ENCODE data around the gene FNDC3B.

GRCh38 chr3:172156586-172156955, 117.2 kb downstream of the FNDC3B start:
- TF ChIP-seq ZNF830 (tag by site-specific recombination; IDR thresholded peaks at IDR 0.05; ENCODE audit: low read depth) (no peak), ZNF10 (tag by site-specific recombination; IDR thresholded peaks at IDR 0.05) (no peak), RBAK (tag by site-specific recombination; IDR thresholded peaks at IDR 0.05) (no peak), MYNN (tag by site-specific recombination; IDR thresholded peaks at IDR 0.05; ENCODE audit: borderline replicate concordance) (no peak), YY1 (tag by site-specific recombination; IDR thresholded peaks at IDR 0.05) (no peak)
- TF ChIP-seq, protein P1, sequence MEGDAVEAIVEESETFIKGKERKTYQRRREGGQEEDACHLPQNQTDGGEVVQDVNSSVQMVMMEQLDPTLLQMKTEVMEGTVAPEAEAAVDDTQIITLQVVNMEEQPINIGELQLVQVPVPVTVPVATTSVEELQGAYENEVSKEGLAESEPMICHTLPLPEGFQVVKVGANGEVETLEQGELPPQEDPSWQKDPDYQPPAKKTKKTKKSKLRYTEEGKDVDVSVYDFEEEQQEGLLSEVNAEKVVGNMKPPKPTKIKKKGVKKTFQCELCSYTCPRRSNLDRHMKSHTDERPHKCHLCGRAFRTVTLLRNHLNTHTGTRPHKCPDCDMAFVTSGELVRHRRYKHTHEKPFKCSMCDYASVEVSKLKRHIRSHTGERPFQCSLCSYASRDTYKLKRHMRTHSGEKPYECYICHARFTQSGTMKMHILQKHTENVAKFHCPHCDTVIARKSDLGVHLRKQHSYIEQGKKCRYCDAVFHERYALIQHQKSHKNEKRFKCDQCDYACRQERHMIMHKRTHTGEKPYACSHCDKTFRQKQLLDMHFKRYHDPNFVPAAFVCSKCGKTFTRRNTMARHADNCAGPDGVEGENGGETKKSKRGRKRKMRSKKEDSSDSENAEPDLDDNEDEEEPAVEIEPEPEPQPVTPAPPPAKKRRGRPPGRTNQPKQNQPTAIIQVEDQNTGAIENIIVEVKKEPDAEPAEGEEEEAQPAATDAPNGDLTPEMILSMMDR (tag by site-specific recombination; IDR thresholded peaks at IDR 0.05) = no peak
